Endometrial microvascular endothelial cells (primary cell): ENCODE data around the gene PDE10A. TPM values are rescaled to one million over a fixed set of nuclear protein-coding genes. Genes with fewer than 3 reads are reported as not detected.
"Not testable (repeated sequence)": the region's sequence is repeated elsewhere in the genome, so short reads cannot be mapped to it uniquely, and the experiment has no call there.

Experiments
- in situ Hi-C: cut with HindIII; loops from 2 replicates; pipeline ENCODE4 v1.10.0; 2017; ENCODE audit warnings: low sequenced_read_pairs, low pct_unique_long_range_greater_than_20kb; ENCODE audit errors: inconsistent ontology term
- total RNA-seq: library from RNA; depleted of rRNA; stranded (reverse); fragments of >200 nt; gene quantifications from one replicate; pipeline ENCODE4 v1.2.3, GENCODE V29; 2015; ENCODE audit errors: inconsistent ontology term

PDE10A gene
- total RNA-seq, 1 donor from 2014 or later: 1.4 TPM

DNA sequence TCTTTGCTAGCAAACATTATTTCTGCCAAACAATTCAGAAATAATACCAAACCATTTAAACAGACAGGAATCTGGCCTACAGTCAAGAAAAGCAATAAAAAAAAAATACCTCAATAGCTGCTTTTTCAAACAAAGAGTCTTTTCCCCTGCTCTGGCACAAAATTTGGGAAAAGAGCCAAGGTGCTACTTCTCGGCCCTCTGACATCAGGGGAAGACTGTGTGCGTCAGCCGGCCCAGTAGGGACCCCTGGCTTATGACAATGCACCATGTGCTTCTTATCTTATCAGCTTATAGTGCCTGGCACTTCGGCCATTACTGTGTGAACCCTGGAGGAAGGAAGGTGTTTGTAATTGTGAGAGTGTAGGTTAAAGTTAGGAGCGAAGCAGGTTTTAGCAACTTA is 89.4 kb downstream of the PDE10A start:
- in situ Hi-C loops: no loop called here

DNA sequence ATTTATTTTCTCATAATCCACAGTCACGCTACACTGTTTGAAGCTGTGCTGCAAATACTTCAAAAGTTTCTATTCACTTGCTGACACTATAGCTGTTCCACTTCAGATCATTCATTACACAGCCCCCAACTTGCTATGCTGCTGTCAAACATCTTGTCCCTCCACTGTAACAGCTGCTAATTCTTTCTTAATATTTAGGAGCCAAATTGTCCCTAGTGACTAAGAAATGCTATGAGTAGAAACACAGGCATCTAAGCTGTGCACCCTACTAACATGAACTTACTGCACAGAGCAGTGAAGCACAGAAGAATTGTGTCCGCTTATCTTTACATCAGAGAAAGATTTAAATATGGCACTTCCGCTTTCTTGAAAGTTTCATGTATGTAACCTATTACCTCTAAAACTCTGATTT is 91.3 kb downstream of the PDE10A start:
- in situ Hi-C loops: no loop called here

DNA sequence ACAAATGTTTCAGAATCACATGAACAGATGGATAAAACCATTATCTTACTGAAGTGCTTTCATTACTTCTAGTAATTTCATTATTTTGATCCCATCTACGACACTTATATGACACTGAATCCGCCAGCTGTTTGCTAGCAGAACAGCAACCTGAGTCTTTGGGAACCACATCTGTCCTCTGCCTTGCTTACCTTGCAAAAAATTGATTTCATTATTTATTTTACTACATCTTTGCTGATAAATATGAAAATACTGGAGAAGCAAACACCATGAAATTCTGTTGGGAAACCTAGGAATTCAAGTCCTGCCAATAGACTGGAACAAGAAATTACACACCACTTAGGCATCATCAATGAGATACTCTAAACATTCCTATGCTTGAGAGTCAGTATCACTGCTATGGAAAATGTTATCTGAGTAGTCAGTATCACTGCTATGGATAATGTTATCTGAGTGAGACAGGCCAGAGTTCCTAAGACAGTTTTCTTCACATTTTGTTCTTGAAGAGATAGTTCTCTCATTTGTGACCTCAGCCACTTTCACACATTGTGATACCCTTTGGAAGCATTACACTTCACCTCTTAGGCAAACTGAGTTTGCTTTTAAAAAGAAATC is 91.9 kb downstream of the PDE10A start:
- in situ Hi-C loops: no loop called here

DNA sequence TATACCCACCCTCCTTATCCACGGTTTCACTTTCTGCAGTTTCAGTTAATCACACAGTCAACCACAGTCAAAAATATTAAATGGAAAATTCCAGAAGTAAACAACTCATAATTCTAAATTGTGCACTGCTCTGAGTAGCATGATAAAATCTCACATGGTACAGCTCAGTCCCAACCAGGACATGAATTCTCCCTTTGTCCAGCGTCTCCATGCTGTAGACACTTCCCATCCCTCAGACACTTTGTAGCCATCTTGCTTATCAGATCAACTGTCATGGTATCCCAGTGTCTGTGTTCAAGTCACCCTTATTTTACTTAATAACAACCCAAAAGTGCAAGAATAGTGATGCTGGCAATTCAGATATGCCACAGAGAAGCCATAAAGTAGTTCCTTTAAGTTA is 94.7 kb downstream of the PDE10A start:
- in situ Hi-C loops: no loop called here

DNA sequence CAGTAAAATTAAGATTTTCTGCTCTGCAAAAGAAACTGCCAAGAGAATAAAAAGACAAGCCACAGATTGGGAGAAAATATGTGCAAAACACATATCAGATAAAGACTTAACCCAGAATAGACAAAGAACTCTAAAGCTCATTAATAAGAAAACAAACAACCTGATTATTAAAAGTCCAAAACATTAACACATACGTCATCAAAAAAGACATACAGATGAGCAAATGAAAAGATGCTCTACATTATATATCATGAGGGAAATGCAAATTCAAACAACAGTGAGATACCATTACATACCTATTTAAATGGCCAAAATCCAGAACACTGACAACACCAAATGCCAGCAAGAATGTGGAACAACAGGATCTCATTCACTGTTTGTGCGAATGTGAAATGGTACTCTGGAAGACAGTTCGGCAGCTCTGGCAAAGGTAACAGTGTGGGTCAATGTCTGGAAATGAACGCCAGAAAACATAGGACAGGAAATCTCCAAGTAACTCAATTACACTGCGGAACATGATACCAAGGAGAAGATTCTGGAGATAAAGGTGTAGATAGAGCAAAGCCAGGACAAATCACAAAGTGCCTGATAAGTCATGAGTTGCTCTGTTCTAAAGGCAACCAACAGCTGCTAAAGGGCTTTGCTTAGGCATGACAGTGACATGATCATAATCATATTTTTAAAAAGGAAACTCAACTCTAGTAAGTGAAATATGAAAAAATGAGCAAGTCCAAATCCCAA is 96.8 kb downstream of the PDE10A start:
- in situ Hi-C loops: no loop called here

DNA sequence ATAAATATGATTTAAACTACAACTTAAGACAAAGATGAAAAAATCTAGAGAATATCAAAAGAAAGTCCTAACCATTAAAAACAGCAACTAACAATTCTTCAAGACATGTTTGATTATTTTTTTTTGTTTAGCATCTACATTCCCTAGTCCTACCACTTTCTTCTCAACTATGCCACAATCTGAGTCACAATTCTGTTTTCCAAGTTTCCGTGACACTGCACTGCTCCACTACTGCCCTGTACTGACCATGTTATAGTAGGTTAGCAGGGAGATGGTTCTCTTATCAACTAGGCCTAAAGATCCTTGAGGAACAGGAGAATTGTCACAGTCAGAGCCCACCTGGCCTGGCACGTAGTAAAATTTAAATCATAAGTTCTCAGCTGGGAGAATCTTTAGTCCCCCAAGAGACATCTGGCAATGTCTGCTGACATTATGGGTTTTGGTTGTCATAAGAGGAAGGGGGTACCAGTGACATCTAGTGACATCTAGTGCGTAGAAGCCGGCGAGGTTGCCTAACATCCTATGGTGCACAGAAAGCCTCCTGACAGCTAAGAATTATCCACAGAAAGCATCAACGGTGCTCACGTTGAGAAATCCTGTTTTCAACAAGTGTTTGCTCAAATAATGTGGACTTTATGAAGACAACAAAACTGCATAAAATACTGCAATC is 100.5 kb downstream of the PDE10A start:
- in situ Hi-C loops: no loop called here

DNA sequence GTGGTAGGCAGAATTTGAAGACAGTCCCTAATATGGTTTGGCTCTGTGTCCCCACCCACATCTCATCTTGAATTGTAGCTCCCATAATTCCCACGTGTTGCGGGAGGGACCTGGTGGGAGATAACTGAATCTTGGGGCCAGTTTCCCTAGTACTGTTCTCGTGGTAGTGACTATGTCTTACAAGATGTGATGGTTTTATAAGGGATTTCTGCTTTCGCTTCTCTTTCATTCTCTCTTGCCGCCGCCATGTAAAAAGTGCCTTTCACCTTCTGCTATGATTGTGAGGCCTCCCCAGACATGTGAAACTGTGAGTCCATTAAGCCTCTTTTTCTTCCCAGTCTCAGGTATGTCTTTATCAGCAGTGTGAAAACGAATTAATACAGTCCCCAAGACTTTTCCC is 103.4 kb downstream of the PDE10A start:
- in situ Hi-C loops: no loop called here

DNA sequence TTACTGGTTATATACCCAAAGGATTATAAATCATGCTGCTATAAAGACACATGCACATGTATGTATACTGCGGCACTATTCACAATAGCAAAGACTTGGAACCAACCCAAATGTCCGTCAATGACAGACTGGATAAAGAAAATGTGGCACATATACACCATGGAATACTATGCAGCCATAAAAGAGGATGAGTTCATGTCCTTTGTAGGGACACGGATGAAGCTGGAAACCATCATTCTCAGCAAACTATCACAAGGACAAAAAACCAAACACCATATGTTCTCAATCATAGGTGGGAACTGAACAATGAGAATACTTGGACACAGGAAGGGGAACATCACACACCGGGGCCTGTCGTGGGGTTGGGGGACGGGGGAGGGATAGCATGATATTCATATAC is 104.9 kb downstream of the PDE10A start:
- in situ Hi-C loops: not testable (repeated sequence)

DNA sequence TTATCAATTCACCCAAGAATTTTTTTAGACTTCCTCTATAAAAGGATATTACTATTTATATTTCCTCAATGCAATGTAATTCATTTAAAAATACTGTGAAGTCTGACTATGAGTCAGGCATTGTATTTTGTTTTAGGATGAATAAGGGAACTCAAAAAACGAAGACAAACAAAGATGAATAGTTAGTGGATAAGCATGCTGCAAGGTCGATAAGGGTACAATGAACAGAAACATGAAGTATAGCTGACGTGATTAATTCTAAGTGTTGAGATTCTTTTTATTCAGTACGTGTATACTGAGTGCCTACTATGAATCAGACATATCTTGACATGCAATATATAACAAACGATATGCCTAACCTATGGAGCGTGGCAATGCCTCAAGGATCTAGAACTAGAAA is 105.4 kb downstream of the PDE10A start:
- in situ Hi-C loops: no loop called here

DNA sequence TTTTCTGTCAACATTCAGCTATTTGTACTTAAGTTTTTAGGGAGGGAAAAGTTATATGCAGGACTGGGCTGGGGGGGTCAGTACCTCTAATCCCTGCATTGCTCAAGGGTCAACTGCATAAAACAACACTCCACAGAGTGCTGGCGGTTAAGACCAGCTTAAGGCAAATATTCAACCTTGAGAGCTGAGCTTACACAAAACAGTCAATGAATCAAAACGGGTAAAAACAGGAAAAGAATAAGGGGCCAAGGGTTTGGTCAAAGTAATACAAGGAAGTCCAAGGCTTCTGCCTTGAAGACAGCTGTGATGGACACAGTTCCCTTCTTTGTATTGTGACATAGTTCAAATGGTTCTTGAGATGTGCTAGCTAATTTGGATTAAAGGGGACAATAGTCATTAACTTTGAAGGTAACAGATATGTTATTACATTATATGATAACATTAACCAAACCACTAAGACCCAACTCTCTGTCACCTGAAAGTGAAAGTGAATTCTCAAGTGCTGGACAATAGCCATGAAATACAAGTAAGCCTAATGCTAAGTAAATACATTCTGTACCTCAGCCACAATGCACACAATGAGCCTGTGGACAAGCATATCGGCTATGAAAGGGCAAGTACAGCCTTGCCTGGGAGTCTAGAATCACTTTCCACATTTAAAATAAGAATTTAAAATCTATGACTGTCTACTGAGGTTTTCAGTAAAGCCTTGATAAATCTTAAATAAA is 106.8 kb downstream of the PDE10A start:
- in situ Hi-C loops: no loop called here

DNA sequence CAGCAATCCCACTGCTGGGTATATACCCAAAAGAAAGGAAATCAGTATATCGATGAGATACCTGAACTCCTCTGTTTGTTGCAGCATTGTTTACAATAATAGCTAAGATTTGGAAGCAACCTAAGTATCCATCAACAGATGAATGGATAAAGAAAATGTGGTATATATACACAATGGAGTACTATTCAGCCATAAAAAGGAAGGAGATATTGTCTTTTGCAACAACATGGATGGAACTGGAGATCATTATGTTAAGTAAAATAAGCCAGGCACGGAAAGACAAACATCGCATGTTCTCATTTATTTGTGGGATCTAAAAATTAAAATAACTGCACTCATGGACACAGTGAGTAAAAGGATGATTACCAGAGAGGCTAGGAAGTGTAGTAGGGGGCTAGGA is 108.4 kb downstream of the PDE10A start:
- in situ Hi-C loops: not testable (repeated sequence)

DNA sequence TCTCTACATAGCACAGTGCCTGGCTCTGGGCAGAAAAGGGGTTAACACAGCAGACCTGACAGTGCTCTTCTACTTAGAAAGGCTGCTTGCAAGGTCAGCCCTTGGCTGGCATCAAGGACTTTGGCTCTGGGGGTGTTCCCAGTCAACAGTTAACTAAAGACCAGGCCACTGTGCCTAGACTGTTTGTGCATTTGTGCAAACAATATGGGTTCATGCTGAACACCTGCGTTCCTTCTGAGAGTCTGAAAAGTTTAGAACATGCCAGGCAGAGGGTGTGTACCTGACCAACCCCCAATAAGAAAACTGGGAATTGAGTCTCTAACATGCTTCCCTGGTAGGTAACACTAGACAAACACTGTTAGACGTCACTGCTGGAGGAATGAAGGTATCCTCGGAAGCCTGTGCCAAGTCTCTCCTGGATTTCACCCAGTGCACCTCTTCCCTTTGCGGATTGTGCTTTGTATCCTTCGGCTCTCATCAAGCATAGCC is 110.7 kb downstream of the PDE10A start:
- in situ Hi-C loops: no loop called here

DNA sequence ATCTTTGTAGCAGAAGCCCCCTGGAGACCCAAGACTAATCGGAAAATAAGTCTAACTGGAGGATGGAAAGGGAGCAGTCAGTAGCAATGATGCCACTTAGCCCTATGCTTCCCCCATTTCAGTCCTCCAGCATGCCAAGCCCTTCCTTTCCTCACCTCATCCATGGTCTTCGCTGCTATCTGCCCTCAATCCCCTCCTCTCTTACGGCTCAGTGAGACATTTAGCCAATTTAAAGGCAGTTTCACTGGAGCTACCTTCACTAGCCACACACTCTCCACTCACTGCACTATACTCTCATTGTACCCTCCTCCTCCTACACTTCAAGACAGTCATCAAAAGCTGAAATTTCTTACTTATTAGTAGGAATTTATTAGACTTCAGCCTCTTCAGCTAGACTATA is 111.2 kb downstream of the PDE10A start:
- in situ Hi-C loops: no loop called here

DNA sequence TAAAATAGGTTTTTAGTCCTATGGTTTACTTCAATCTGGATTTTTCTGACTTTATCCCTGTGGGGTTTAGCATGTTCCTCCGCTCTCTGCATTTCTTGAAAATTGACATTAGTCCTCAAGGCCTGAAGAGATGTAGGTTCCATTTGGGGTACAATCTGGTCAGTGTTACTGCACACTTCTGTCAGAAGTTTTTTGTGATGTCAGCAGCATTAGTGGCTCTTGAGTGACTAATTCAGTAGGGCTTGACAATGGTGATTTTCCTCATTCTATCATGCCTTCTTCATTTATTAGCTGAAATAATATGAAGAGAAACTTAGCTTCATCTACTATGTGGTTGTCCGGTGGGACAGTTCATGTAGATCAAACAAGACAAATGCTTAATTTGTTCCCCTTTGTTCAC is 114.6 kb downstream of the PDE10A start:
- in situ Hi-C loops: no loop called here

DNA sequence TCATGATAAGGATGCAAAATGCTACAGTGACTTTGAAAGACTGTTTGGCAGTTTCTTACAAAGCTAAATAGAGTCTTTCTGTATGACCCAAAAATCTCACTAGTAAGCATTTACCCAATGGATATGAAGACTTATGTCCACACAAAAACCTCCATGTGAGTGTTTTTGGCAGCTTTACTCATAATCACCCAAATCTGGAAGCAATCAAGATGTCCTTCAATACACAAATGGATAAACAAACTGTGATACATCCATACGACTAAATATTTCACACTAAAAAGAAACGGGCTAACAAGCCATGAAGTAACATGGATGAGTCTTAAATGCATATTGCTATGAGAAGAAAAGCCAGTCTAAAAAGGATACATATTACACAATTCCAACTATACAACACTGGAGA is 117.2 kb downstream of the PDE10A start:
- in situ Hi-C loops: no loop called here

DNA sequence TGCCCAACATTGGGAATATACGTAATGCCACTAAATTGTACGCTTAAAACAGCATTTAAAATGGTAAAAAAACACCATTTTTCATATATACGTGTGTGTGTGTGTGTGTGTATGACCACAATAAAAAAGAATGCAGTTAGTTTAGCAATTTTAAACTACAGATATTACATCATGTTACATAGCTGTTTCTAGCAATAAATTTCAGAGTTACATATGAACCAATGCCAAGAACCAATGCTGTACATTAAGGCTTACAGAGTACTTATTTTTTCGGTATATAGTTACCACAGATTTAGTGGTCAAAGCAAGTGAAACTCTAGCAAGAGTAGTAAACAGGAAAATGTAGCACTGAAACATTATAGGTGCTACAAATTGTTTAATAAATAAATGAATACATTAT is 119.3 kb downstream of the PDE10A start:
- in situ Hi-C loops: no loop called here

DNA sequence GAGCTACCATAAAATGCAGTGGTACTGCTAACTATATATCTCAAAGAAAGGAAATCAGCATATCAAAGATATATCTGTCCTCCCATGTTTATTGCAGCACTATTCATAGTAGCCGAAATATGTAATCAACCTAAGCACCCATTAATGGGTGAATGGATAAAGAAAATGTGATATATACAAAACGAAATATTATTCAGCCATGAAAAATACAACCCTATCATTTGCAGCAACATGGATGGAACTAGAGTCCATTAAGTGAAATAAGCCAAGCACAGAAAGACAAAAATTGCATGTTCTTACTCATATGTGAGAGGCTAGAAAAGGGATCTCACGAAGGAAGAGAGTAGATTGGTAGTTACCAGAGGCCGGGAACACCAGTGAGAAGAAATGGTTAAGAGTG is 126.1 kb downstream of the PDE10A start:
- in situ Hi-C loops: no loop called here

DNA sequence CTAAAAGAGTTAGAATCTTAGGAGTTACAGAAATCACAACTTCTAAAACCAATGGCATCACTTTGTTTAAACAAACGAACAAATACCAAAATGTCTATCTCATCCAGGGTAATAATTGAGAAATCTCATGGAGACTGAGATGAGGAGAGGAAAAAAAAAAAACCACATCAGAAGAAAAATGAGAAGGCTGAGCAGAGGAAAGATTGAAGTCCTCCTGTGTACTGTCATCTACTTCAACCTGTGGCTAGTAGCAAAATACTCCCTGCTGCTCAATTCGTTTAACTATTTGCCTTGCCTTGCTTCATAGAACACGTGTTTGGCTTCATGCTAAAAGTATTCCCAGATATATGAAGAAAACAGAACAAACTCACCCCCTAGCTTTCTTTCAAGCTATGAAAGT is 143.7 kb downstream of the PDE10A start:
- in situ Hi-C loops: no loop called here

DNA sequence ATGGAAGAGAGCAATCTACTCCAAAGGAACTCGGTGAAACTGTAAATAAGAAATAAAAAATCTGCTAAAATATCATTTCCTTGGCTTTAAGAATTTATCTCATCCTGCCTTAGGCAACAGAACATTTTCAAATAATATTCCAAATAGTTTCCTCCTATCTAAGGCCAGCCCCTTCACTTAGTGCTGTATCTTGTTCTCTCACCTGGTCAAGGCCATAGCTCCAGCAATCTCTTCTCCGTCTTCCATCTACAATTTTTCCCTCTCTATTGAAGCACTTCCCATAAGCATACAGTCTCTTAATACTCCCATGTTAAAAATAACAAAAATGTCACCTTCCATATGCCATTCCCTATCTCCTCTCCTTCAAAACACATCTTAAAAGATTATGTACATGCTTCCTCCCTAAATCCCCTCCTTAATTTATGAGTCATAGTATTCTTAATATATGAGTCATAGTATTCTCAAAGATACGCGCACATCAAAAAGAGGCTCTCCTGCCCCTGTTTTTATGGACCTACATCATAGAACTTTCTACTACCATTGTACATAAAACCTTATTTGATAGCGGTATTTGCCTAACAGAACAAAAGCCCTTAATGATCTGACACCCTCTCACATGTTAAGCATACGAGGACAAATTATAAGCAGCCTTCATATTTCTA is 146.9 kb downstream of the PDE10A start:
- in situ Hi-C loops: no loop called here
